Thoracic aorta (tissue), 2 donors: Measurements from ENCODE around the gene ELOVL1. TPM values are rescaled to one million over a fixed set of nuclear protein-coding genes. Genes with fewer than 3 reads are reported as not detected.

Source experiments
- ATAC-seq: fragments of 150-250 bp; one replicate; pipeline ENCODE4 v1.8.0; 2017; ENCODE audit warnings: low read depth; ENCODE audit not compliant: insufficient number of reproducible peaks, low FRiP score
- DNase-seq: peaks from one replicate; pipeline ENCODE4 v3.0.0-alpha.2; 2020; ENCODE audit warnings: low spot score
- H3K27ac ChIP-seq, 2 donors: fragments of 200-600 bp; sonication (generic); 1 replicate in 1 of 2; 2 replicates in 1 of 2; pipeline ENCODE4 v1.5.1; 2016; ENCODE audit warnings: mild to moderate bottlenecking in 2 of 2, moderate library complexity in 2 of 2
- H3K27me3 ChIP-seq: fragments of 200-600 bp; sonication (generic); replicated peaks from 2 replicates; pipeline ENCODE4 v1.6.0; 2016; ENCODE audit warnings: mild to moderate bottlenecking; ENCODE audit not compliant: insufficient read depth
- H3K36me3 ChIP-seq: fragments of 200-600 bp; sonication (generic); one replicate; pipeline ENCODE4 v1.5.1; 2016
- H3K4me1 ChIP-seq, 2 donors: fragments of 200-600 bp; sonication (generic); 1 replicate in 1 of 2; 2 replicates in 1 of 2; pipeline versions ENCODE4 v1.5.1 to v1.6.0; 2016; ENCODE audit warnings: low read depth in 2 of 2, mild to moderate bottlenecking in 1 of 2; ENCODE audit not compliant: control insufficient read depth in 1 of 2
- H3K4me3 ChIP-seq: fragments of 200-600 bp; sonication (generic); 2 replicates; pipeline ENCODE4 v1.5.1; 2016; ENCODE audit warnings: mild to moderate bottlenecking
- H3K9me3 ChIP-seq: fragments of 200-600 bp; sonication (generic); 2 replicates; pipeline ENCODE4 v1.5.1; 2016
- total RNA-seq, 2 donors: library from RNA; depleted of rRNA; stranded (reverse); fragments of >200 nt; gene quantifications; one replicate each; pipeline versions ENCODE4 v1.1.0 to v1.2.3, GENCODE V29; 2016
- TF ChIP-seq, protein P1 (sequence below): fragments of 200-600 bp; sonication (generic); IDR thresholded peaks from one replicate; pipeline ENCODE4 v1.5.1; 2019; ENCODE audit warnings: antibody characterized with exemption

Gene ELOVL1
- total RNA-seq, 2 donors from 2014 or later, result 36.3 to 40.8 TPM

- H3K4me1 ChIP-seq, result no peaks in the 10 kb centered on the region
- peak; percentile 46 for ATAC-seq
- H3K36me3 ChIP-seq, result peaks cover 39% of the 10 kb centered on the region
- no peak overlapping the region for H3K27ac ChIP-seq
- H3K4me3 ChIP-seq, result no peak overlapping the region
- H3K9me3 ChIP-seq, result no peaks in the 10 kb centered on the region
- no peak for DNase-seq
- no peaks in the 10 kb centered on the region for H3K27me3 ChIP-seq
- TF ChIP-seq, protein P1, sequence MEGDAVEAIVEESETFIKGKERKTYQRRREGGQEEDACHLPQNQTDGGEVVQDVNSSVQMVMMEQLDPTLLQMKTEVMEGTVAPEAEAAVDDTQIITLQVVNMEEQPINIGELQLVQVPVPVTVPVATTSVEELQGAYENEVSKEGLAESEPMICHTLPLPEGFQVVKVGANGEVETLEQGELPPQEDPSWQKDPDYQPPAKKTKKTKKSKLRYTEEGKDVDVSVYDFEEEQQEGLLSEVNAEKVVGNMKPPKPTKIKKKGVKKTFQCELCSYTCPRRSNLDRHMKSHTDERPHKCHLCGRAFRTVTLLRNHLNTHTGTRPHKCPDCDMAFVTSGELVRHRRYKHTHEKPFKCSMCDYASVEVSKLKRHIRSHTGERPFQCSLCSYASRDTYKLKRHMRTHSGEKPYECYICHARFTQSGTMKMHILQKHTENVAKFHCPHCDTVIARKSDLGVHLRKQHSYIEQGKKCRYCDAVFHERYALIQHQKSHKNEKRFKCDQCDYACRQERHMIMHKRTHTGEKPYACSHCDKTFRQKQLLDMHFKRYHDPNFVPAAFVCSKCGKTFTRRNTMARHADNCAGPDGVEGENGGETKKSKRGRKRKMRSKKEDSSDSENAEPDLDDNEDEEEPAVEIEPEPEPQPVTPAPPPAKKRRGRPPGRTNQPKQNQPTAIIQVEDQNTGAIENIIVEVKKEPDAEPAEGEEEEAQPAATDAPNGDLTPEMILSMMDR, result no peak
These were observed 13.8 kb upstream of the ELOVL1 start for GRCh38 chr1:43381612-43382011.

DNA sequence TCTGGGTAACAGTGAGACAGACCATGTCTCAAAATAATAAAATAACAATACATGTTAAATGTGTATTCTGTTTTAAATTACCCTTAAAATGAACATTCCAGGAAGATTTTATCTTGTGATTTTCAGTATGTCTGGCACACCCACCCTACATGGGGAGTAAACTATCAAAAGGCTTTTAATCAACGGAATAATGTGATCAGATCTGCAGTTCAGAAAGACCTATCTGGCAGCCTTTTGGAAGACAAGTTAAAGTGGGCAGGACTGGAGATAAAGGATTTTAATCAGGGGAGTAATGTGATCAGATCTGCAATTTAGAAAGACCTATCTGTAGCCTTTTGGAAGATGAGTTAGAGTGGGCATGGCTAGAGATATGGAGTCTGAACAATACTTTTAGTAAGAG is 11.7 kb upstream of the ELOVL1 start:
- TF ChIP-seq, protein P1, result no peak
- H3K36me3 ChIP-seq, result peaks cover 18% of the 10 kb centered on the region
- DNase-seq (no peak), ATAC-seq (no peak)
- H3K27ac ChIP-seq, result no peak overlapping the region
- no peaks in the 10 kb centered on the region for H3K27me3 ChIP-seq
- H3K9me3 ChIP-seq, result no peaks in the 10 kb centered on the region
- no peak overlapping the region for H3K4me3 ChIP-seq
- H3K4me1 ChIP-seq, result no peaks in the 10 kb centered on the region

- TF ChIP-seq, protein P1, result no peak
- ATAC-seq (no peak), DNase-seq (no peak)
- Histone ChIP-seq H3K9me3 (no peaks in the 10 kb centered on the region), H3K27ac (no peak overlapping the region), H3K36me3 (peaks cover 3% of the 10 kb centered on the region), H3K27me3 (no peaks in the 10 kb centered on the region), H3K4me3 (no peak overlapping the region), H3K4me1 (no peaks in the 10 kb centered on the region)
These were observed 10.0 kb upstream of the ELOVL1 start for GRCh38 chr1:43377831-43378230.

DNA sequence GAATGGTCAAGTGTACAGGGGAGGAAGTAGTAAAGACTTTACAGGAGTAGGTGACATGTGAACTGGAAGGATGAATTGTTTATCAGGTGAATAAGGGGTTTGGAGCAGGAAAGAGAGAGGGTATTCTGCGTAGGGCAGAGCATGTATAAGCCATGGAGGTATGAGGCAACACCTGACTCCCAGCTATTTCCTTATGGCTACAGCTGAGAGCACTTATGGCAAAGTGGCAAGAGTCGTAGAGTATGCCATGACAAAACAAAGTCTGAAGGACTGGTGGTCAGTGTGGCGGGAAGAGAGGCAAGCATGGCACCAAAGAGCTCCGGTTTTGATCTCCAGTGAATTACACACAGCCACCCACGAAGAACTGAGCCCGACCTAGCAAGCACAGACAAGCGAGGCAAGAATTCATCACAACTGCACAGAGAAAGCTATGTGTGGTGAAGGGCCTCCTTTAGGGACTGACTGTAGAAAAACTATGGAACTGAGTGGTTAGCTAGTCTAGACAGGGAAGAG is 9.0 kb upstream of the ELOVL1 start:
- H3K27ac ChIP-seq, result no peak overlapping the region
- TF ChIP-seq, protein P1, result no peak
- H3K36me3 ChIP-seq, result no peaks in the 10 kb centered on the region
- DNase-seq (no peak), ATAC-seq (no peak)
- H3K9me3 ChIP-seq, result no peaks in the 10 kb centered on the region
- no peaks in the 10 kb centered on the region for H3K27me3 ChIP-seq
- H3K4me3 ChIP-seq, result no peak overlapping the region
- no peaks in the 10 kb centered on the region for H3K4me1 ChIP-seq

- Histone ChIP-seq H3K36me3 (no peaks in the 10 kb centered on the region), H3K27ac (peak overlapping the region in 1 of 2 donors; percentile 32), H3K9me3 (no peaks in the 10 kb centered on the region), H3K4me1 (peaks cover 4 to 7% of the 10 kb centered on the region in 2 donors), H3K27me3 (no peaks in the 10 kb centered on the region), H3K4me3 (no peak overlapping the region)
- ATAC-seq (no peak), DNase-seq (no peak)
- TF ChIP-seq, protein P1, result no peak
These were observed 5.5 kb upstream of the ELOVL1 start for GRCh38 chr1:43373066-43373940.
